SU-DHL-6 (cell line): Measurements from ENCODE around the gene KDM4B.

Source experiments
- CTCF ChIP-seq: fragments of 200-600 bp; sonication (generic); IDR thresholded peaks from one replicate; pipeline ENCODE4 v1.5.1; 2017; ENCODE audit warnings: antibody characterized with exemption, mild to moderate bottlenecking, low read length, moderate library complexity; ENCODE audit not compliant: insufficient read depth, poor library complexity, severe bottlenecking
- EZH2phosphoT487 ChIP-seq: fragments of 200-600 bp; sonication (generic), shearing (Covaris generic); conservative IDR thresholded peaks from 2 replicates; pipeline ENCODE4 v1.6.1; 2018; ENCODE audit warnings: mild to moderate bottlenecking, antibody characterized with exemption, low read length, moderate library complexity, mixed read lengths

DNA sequence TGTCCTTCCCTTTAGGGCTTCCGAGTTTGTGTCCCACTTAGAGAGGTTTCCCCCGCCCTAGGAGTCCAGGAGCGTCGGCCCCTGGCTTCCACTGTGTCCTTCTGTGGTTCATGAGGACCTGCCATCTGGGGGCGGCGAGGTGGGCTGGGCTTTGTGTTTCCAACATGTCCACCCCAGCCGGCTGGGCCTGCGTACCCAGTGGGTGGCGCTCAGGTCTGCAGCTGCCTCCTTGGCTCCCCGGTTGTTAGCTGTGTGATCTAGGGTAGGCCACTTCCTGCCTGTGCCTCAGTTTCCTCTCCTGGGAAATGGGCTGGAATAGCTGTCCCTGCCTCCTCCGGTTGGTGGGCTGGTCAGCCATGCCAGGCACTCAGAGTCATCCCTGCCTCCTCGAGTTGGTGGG is 28.4 kb downstream of the KDM4B start:
- TF ChIP-seq CTCF (no peak), EZH2phosphoT487 (no peak)
